H9 (cell line): Measurements from ENCODE around the gene FBXO47. TPM values are rescaled to one million over a fixed set of nuclear protein-coding genes. Genes with fewer than 3 reads are reported as not detected.

ENCODE experiments used
- DNase-seq: peaks from one replicate; pipeline ENCODE4 v3.0.0-alpha.2; 2017
- H2AFZ ChIP-seq: one replicate; pipeline ENCODE4 v1.6.1; 2013; ENCODE audit warnings: mild to moderate bottlenecking, low read length, control low read depth, moderate library complexity
- H2AK5ac ChIP-seq: 2 replicates; pipeline ENCODE4 v1.6.1; 2013; ENCODE audit warnings: low read length, control low read depth, mixed read lengths; ENCODE audit not compliant: insufficient read length
- H2BK120ac ChIP-seq: one replicate; pipeline ENCODE4 v1.6.1; 2013; ENCODE audit warnings: low read depth, mild to moderate bottlenecking, low read length, control low read depth, inconsistent platforms; ENCODE audit not compliant: poor library complexity, severe bottlenecking
- H2BK12ac ChIP-seq: 2 replicates; pipeline ENCODE4 v1.6.1; 2013; ENCODE audit warnings: low read length, control low read depth, mixed read lengths, low read depth; ENCODE audit not compliant: insufficient read length
- H2BK15ac ChIP-seq: 2 replicates; pipeline ENCODE4 v1.6.1; 2013; ENCODE audit warnings: low read depth, low read length, control low read depth
- H2BK20ac ChIP-seq: one replicate; pipeline ENCODE4 v1.6.1; 2013; ENCODE audit warnings: low read depth, mild to moderate bottlenecking, low read length, control low read depth, inconsistent platforms; ENCODE audit not compliant: poor library complexity, severe bottlenecking
- H2BK5ac ChIP-seq: 2 replicates; pipeline ENCODE4 v1.6.1; 2013; ENCODE audit warnings: low read length, control low read depth, mixed read lengths; ENCODE audit not compliant: insufficient read length
- H3K14ac ChIP-seq: 2 replicates; pipeline ENCODE4 v1.6.1; 2013; ENCODE audit warnings: low read length, control low read depth; ENCODE audit not compliant: insufficient read depth
- H3K18ac ChIP-seq: 2 replicates; pipeline ENCODE4 v1.6.1; 2013; ENCODE audit warnings: low read depth, mild to moderate bottlenecking, mixed read lengths, low read length, control low read depth; ENCODE audit not compliant: insufficient read length
- H3K23ac ChIP-seq: 2 replicates; pipeline ENCODE4 v1.6.1; 2013; ENCODE audit warnings: low read length, control low read depth, mixed read lengths, low read depth; ENCODE audit not compliant: insufficient read length
- H3K23me2 ChIP-seq: 2 replicates; pipeline ENCODE4 v1.6.1; 2013; ENCODE audit warnings: low read depth, mild to moderate bottlenecking, mixed read lengths, low read length, control low read depth; ENCODE audit not compliant: insufficient read length, poor library complexity, severe bottlenecking
- H3K27ac ChIP-seq: 2 replicates; pipeline ENCODE4 v1.5.1; 2013; ENCODE audit warnings: low read length, control low read depth, mixed read lengths, low read depth; ENCODE audit not compliant: insufficient read length
- H3K27me3 ChIP-seq: 2 replicates; pipeline ENCODE4 v1.6.1; 2013; ENCODE audit warnings: low read length, control low read depth, inconsistent platforms; ENCODE audit not compliant: insufficient read depth
- H3K4ac ChIP-seq: 2 replicates; pipeline ENCODE4 v1.6.1; 2013; ENCODE audit warnings: low read depth, mild to moderate bottlenecking, control low read depth, inconsistent platforms, low read length, moderate library complexity
- H3K4me1 ChIP-seq: 2 replicates; pipeline ENCODE4 v1.6.1; 2013; ENCODE audit warnings: low read length, control low read depth, inconsistent platforms; ENCODE audit not compliant: insufficient read depth
- H3K4me2 ChIP-seq: 2 replicates; pipeline ENCODE4 v1.6.1; 2013; ENCODE audit warnings: low read length, control low read depth, mixed read lengths; ENCODE audit not compliant: insufficient read length, insufficient read depth
- H3K56ac ChIP-seq: 2 replicates; pipeline ENCODE4 v1.6.1; 2013; ENCODE audit warnings: low read depth, mild to moderate bottlenecking, mixed read lengths, low read length, control low read depth; ENCODE audit not compliant: insufficient read length
- H3K79me1 ChIP-seq: 2 replicates; pipeline ENCODE4 v1.6.1; 2013; ENCODE audit warnings: low read depth, mild to moderate bottlenecking, moderate library complexity, low read length, control low read depth, inconsistent platforms; ENCODE audit not compliant: insufficient read depth, poor library complexity, severe bottlenecking
- H3K79me2 ChIP-seq: 2 replicates; pipeline ENCODE4 v1.6.1; 2013; ENCODE audit warnings: low read length, control low read depth, inconsistent platforms; ENCODE audit not compliant: insufficient read depth
- H3K9ac ChIP-seq: 2 replicates; pipeline ENCODE4 v1.6.1; 2013; ENCODE audit warnings: low read length, control low read depth, mixed read lengths; ENCODE audit not compliant: insufficient read length; ENCODE audit errors: extremely low read depth
- H3K9me3 ChIP-seq: one replicate; pipeline ENCODE4 v1.6.1; 2013; ENCODE audit warnings: low read depth, low read length, inconsistent platforms; ENCODE audit not compliant: control insufficient read depth
- H3T11ph ChIP-seq: one replicate; pipeline ENCODE4 v1.6.1; 2013; ENCODE audit warnings: mild to moderate bottlenecking, low read length, control low read depth, inconsistent platforms
- H4K20me1 ChIP-seq: one replicate; pipeline ENCODE4 v1.6.1; 2013; ENCODE audit not compliant: control insufficient read depth, insufficient read length, insufficient read depth
- H4K5ac ChIP-seq: 2 replicates; pipeline ENCODE4 v1.6.1; 2013; ENCODE audit warnings: low read depth, mild to moderate bottlenecking, mixed read lengths, low read length, control low read depth; ENCODE audit not compliant: insufficient read length
- H4K8ac ChIP-seq: replicated peaks from 2 replicates; pipeline ENCODE4 v1.6.1; 2013; ENCODE audit warnings: low read length, control low read depth, mixed read lengths, low read depth; ENCODE audit not compliant: insufficient read length
- H4K91ac ChIP-seq: 2 replicates; pipeline ENCODE4 v1.6.1; 2013; ENCODE audit warnings: low read depth, mild to moderate bottlenecking, moderate library complexity, mixed read lengths, low read length, control low read depth; ENCODE audit not compliant: insufficient read length
- H3K27ac Mint-ChIP-seq, 3 experiments: 2 replicates in 2 of 3; 3 replicates in 1 of 3; pipeline ENCODE4 v1.8.0; 2020 to 2021; ENCODE audit warnings: mixed read lengths in 3 of 3, mild to moderate bottlenecking in 1 of 3, moderate library complexity in 1 of 3
- H3K27me3 Mint-ChIP-seq: 2 replicates; pipeline ENCODE4 v1.8.0; 2021; ENCODE audit warnings: low read depth, mild to moderate bottlenecking, moderate library complexity, mixed read lengths
- H3K36me3 Mint-ChIP-seq, 3 experiments: 2 replicates in 2 of 3; 3 replicates in 1 of 3; pipeline ENCODE4 v1.8.0; 2020 to 2021; ENCODE audit warnings: low read depth in 3 of 3, mixed read lengths in 3 of 3; ENCODE audit not compliant: insufficient read depth in 1 of 3
- H3K4me1 Mint-ChIP-seq, 2 experiments: 2 replicates each; pipeline ENCODE4 v1.8.0; 2020; ENCODE audit warnings: mixed read lengths in 2 of 2
- H3K4me3 Mint-ChIP-seq, 2 experiments: 2 replicates in 1 of 2; 3 replicates in 1 of 2; pipeline ENCODE4 v1.8.0; 2020 to 2021; ENCODE audit warnings: mild to moderate bottlenecking in 2 of 2, mixed read lengths in 2 of 2, moderate library complexity in 1 of 2
- H3K9me3 Mint-ChIP-seq, 2 experiments: 2 replicates in 1 of 2; 3 replicates in 1 of 2; pipeline ENCODE4 v1.8.0; 2020; ENCODE audit warnings: mild to moderate bottlenecking in 2 of 2, mixed read lengths in 2 of 2, moderate library complexity in 1 of 2
- CTCF ChIP-seq: fragments of 200-600 bp; sonication (generic); conservative IDR thresholded peaks from 3 replicates; pipeline ENCODE4 v1.8.0; 2021; ENCODE audit warnings: antibody characterized with exemption, mild to moderate bottlenecking
- WGBS: extraction: QIAGEN DNeasy Blood & Tissue Kit; methylation state at CpG from one replicate; pipeline ENCODE4 v1.1.7; 2013; ENCODE audit warnings: missing lambda C conversion rate, low lambda C conversion rate, mixed read lengths; ENCODE audit not compliant: insufficient read length; ENCODE audit errors: extremely low coverage; 5-methylcytosine and 5-hydroxymethylcytosine counted together
- total RNA-seq: library from RNA; stranded (reverse); gene quantifications from 2 replicates; pipeline ENCODE4 v1.2.1, GENCODE V29; 2021

Gene FBXO47
- total RNA-seq, 1 experiment from 2014 or later, result not detected

- Histone ChIP-seq H2AK5ac (no peak overlapping the region), H3K14ac (no peak overlapping the region), H3T11ph (no peak overlapping the region), H4K20me1 (no peaks in the 10 kb centered on the region), H3K4me2 (no peak overlapping the region), H3K56ac (no peak overlapping the region), H3K23me2 (no peaks in the 10 kb centered on the region), H2AFZ (no peak overlapping the region), H2BK15ac (no peak overlapping the region), H3K27ac (no peak overlapping the region), H4K8ac (no peak overlapping the region), H3K27me3 (no peaks in the 10 kb centered on the region), H2BK20ac (no peak overlapping the region), H4K5ac (no peak overlapping the region), H4K91ac (no peak overlapping the region), H2BK5ac (no peak overlapping the region), H3K9ac (no peak overlapping the region), H3K79me1 (no peaks in the 10 kb centered on the region), H2BK120ac (no peak overlapping the region), H2BK12ac (no peak overlapping the region), H3K9me3 (no peaks in the 10 kb centered on the region), H3K23ac (no peak overlapping the region), H3K4ac (no peak overlapping the region), H3K18ac (no peak overlapping the region), H3K4me1 (no peaks in the 10 kb centered on the region), H3K79me2 (no peaks in the 10 kb centered on the region)
- TF ChIP-seq CTCF, result no peak
- no peaks in the 10 kb centered on the region for H3K9me3 Mint-ChIP-seq
- peaks cover 19 to 27% of the 10 kb centered on the region in 2 experiments for H3K4me1 Mint-ChIP-seq
- peaks cover 5 to 35% (median 25%) of the 10 kb centered on the region in 3 experiments; a peak in 5 of 7 replicates for H3K36me3 Mint-ChIP-seq
- no peaks in the 10 kb centered on the region for H3K27me3 Mint-ChIP-seq
- DNase-seq, result no peak
- no peak overlapping the region for H3K4me3 Mint-ChIP-seq
- WGBS, result no CpG with 5 or more reads among the region's 12 CpGs
- peak overlapping the region; percentile 81 to 93 (median 92); a peak in 6 of 7 replicates for H3K27ac Mint-ChIP-seq
These were observed 69.4 kb downstream of the FBXO47 start for GRCh38 chr17:38897671-38898290.
